Measurements from ENCODE around the gene SPNS2.

GRCh38 chr17:4508207-4508606 lies 9.5 kb downstream of the SPNS2 start:
- TF ChIP-seq POLR2A (IDR thresholded peaks at IDR 0.05) (no peak), EP300 (IDR thresholded peaks at IDR 0.05) (no peak), CTCF (IDR thresholded peaks at IDR 0.05) (no peak), POLR2AphosphoS5 (IDR thresholded peaks at IDR 0.05) (no peak)

Measured in upper lobe of left lung (tissue), 4 donors.